Astrocyte (in vitro differentiated cells and primary cell): Measurements from ENCODE around the gene KLB. TPM values are rescaled to one million over a fixed set of nuclear protein-coding genes. Genes with fewer than 3 reads are reported as not detected.

Experiments
- DNase-seq: peaks from one replicate; pipeline ENCODE4 v3.0.0-alpha.2; 2010; ENCODE audit warnings: low read depth
- FAIRE-seq: peaks from 2 replicates; lab custom pipeline; 2011; peaks lifted over from hg19 to GRCh38; lab: Jason Lieb, UNC
- H2AFZ ChIP-seq: 2 replicates; pipeline ENCODE4 v1.6.0; 2012; ENCODE audit warnings: low read depth, low read length, inconsistent platforms
- H3K27ac ChIP-seq: 2 replicates; pipeline ENCODE4 v1.5.1; 2011; ENCODE audit warnings: low read depth, low read length, inconsistent platforms
- H3K27me3 ChIP-seq: 2 replicates; pipeline ENCODE4 v1.6.0; 2011; ENCODE audit warnings: low read length, inconsistent platforms; ENCODE audit not compliant: insufficient read depth
- H3K36me3 ChIP-seq: 2 replicates; pipeline ENCODE4 v1.5.1; 2011; ENCODE audit warnings: low read length, inconsistent platforms; ENCODE audit not compliant: insufficient read depth
- H3K4me1 ChIP-seq: 2 replicates; pipeline ENCODE4 v1.5.1; 2011; ENCODE audit warnings: low read length, inconsistent platforms; ENCODE audit not compliant: insufficient read depth
- H3K4me2 ChIP-seq: 2 replicates; pipeline ENCODE4 v1.6.0; 2012; ENCODE audit warnings: low read length, inconsistent platforms
- H3K4me3 ChIP-seq: 2 replicates; pipeline ENCODE4 v1.5.1; 2011; ENCODE audit warnings: low read depth, mild to moderate bottlenecking, low read length, inconsistent platforms; ENCODE audit not compliant: insufficient read depth
- H3K79me2 ChIP-seq: 2 replicates; pipeline ENCODE4 v1.6.0; 2012; ENCODE audit warnings: mild to moderate bottlenecking, low read length, inconsistent platforms; ENCODE audit not compliant: insufficient read depth
- H3K9ac ChIP-seq: 2 replicates; pipeline ENCODE4 v1.6.0; 2012; ENCODE audit warnings: mild to moderate bottlenecking, low read length, inconsistent platforms
- H3K9me3 ChIP-seq: 2 replicates; pipeline ENCODE4 v1.5.1; 2012; ENCODE audit warnings: low read depth, mild to moderate bottlenecking, low read length, inconsistent platforms; ENCODE audit not compliant: insufficient read depth
- H4K20me1 ChIP-seq: 2 replicates; pipeline ENCODE4 v1.6.0; 2012; ENCODE audit warnings: low read length, inconsistent platforms; ENCODE audit not compliant: insufficient read depth
- H3K27ac Mint-ChIP-seq: one replicate; pipeline ENCODE4 v1.8.0; 2021; ENCODE audit warnings: mild to moderate bottlenecking, mixed read lengths; ENCODE audit not compliant: unreplicated experiment
- H3K27me3 Mint-ChIP-seq: one replicate; pipeline ENCODE4 v1.8.0; 2021; ENCODE audit warnings: low read depth, mixed read lengths; ENCODE audit not compliant: unreplicated experiment
- H3K36me3 Mint-ChIP-seq: one replicate; pipeline ENCODE4 v1.8.0; 2021; ENCODE audit warnings: low read depth, mixed read lengths; ENCODE audit not compliant: unreplicated experiment
- H3K4me1 Mint-ChIP-seq: one replicate; pipeline ENCODE4 v1.8.0; 2021; ENCODE audit warnings: low read depth, mixed read lengths; ENCODE audit not compliant: unreplicated experiment
- H3K4me3 Mint-ChIP-seq: one replicate; pipeline ENCODE4 v1.8.0; 2021; ENCODE audit warnings: mild to moderate bottlenecking, moderate library complexity, mixed read lengths; ENCODE audit not compliant: unreplicated experiment
- H3K9me3 Mint-ChIP-seq: one replicate; pipeline ENCODE4 v1.8.0; 2021; ENCODE audit warnings: mild to moderate bottlenecking, mixed read lengths; ENCODE audit not compliant: unreplicated experiment
- CTCF ChIP-seq: IDR thresholded peaks from 2 replicates; pipeline ENCODE4 v1.5.1; 2011; ENCODE audit warnings: low read depth, mild to moderate bottlenecking, inconsistent platforms, low read length, moderate library complexity; ENCODE audit not compliant: insufficient read depth
- EZH2 ChIP-seq: IDR thresholded peaks from 2 replicates; pipeline ENCODE4 v1.6.1; 2012; ENCODE audit warnings: mild to moderate bottlenecking, low read length, inconsistent platforms; ENCODE audit not compliant: insufficient read depth
- microRNA-seq: library from miRNA; unstranded; fragments of <30 nt; microRNA quantifications from one replicate; pipeline ENCODE4 v1.2.0, GENCODE V29; 2020
- total RNA-seq: library from RNA; stranded (reverse); gene quantifications from 2 replicates; pipeline ENCODE4 v1.2.1, GENCODE V29; 2021

The KLB gene
- total RNA-seq, 1 donor from 2014 or later: not detected

GRCh38 chr4:39497909-39498726, 91.4 kb downstream of the KLB start:
- H3K4me2 ChIP-seq: no peak overlapping the region
- H3K9me3 Mint-ChIP-seq: peaks cover 1% of the 10 kb centered on the region
- no peak overlapping the region for H2AFZ ChIP-seq
- H3K79me2 ChIP-seq: no peaks in the 10 kb centered on the region
- H3K4me3 Mint-ChIP-seq: no peak overlapping the region
- peaks cover 29% of the 10 kb centered on the region for H3K36me3 ChIP-seq
- no peaks in the 10 kb centered on the region for H3K27me3 ChIP-seq
- DNase-seq (no peak), FAIRE-seq (no peak)
- no peaks in the 10 kb centered on the region for H3K9me3 ChIP-seq
- no peaks in the 10 kb centered on the region for H3K27me3 Mint-ChIP-seq
- H3K27ac Mint-ChIP-seq: peak overlapping the region; percentile 36
- no peak overlapping the region for H3K27ac ChIP-seq
- no peaks in the 10 kb centered on the region for H4K20me1 ChIP-seq
- peaks cover 13% of the 10 kb centered on the region for H3K36me3 Mint-ChIP-seq
- no peak overlapping the region for H3K9ac ChIP-seq
- peaks cover 19% of the 10 kb centered on the region for H3K4me1 ChIP-seq
- H3K4me3 ChIP-seq: no peak overlapping the region
- H3K4me1 Mint-ChIP-seq: peaks cover 5% of the 10 kb centered on the region
- TF ChIP-seq CTCF: no peak
- no peak for TF ChIP-seq EZH2

GRCh38 chr4:39498727-39499020, 91.9 kb downstream of the KLB start:
- H3K9me3 ChIP-seq: no peaks in the 10 kb centered on the region
- no peaks in the 10 kb centered on the region for H3K27me3 ChIP-seq
- Mint-ChIP-seq H3K27ac (peak overlapping the region; percentile 36), H3K9me3 (peaks cover 1% of the 10 kb centered on the region), H3K4me1 (peaks cover 5% of the 10 kb centered on the region), H3K27me3 (no peaks in the 10 kb centered on the region), H3K4me3 (no peak overlapping the region), H3K36me3 (peaks cover 13% of the 10 kb centered on the region)
- H3K36me3 ChIP-seq: peaks cover 35% of the 10 kb centered on the region
- no peak for TF ChIP-seq CTCF
- TF ChIP-seq EZH2: no peak
- H3K4me3 ChIP-seq: no peak overlapping the region
- H3K4me2 ChIP-seq: no peak overlapping the region
- H3K79me2 ChIP-seq: no peaks in the 10 kb centered on the region
- no peaks in the 10 kb centered on the region for H4K20me1 ChIP-seq
- FAIRE-seq: no peak
- H3K27ac ChIP-seq: no peak overlapping the region
- peaks cover 20% of the 10 kb centered on the region for H3K4me1 ChIP-seq
- H2AFZ ChIP-seq: no peak overlapping the region
- no peak overlapping the region for H3K9ac ChIP-seq
- no peak for DNase-seq

Small RNAs within 50 kb of the gene (microRNA-seq; reads per million reads assigned to microRNA genes)
- gene MIR5591: not detected

Other genes starting within 250 kb of the KLB start
- gene WDR19, start 224.4 kb upstream of the KLB start, total RNA-seq: 14.1 and 18.0 TPM in 2 replicates
- 32.7 and 40.2 TPM in 2 replicates for gene RFC1, start 40.6 kb upstream of the KLB start, total RNA-seq
- 963 and 1,047 TPM in 2 replicates for gene RPL9, start 52.0 kb downstream of the KLB start, total RNA-seq
- gene LIAS, start 52.1 kb downstream of the KLB start, total RNA-seq: 9.6 and 11.0 TPM in 2 replicates
- 111 and 114 TPM in 2 replicates for gene UGDH, start 120.5 kb downstream of the KLB start, total RNA-seq
- gene SMIM14, start 231.9 kb downstream of the KLB start, total RNA-seq: 27.2 and 28.3 TPM in 2 replicates